Measurements from ENCODE around the gene RARG.

Gene RARG

DNA sequence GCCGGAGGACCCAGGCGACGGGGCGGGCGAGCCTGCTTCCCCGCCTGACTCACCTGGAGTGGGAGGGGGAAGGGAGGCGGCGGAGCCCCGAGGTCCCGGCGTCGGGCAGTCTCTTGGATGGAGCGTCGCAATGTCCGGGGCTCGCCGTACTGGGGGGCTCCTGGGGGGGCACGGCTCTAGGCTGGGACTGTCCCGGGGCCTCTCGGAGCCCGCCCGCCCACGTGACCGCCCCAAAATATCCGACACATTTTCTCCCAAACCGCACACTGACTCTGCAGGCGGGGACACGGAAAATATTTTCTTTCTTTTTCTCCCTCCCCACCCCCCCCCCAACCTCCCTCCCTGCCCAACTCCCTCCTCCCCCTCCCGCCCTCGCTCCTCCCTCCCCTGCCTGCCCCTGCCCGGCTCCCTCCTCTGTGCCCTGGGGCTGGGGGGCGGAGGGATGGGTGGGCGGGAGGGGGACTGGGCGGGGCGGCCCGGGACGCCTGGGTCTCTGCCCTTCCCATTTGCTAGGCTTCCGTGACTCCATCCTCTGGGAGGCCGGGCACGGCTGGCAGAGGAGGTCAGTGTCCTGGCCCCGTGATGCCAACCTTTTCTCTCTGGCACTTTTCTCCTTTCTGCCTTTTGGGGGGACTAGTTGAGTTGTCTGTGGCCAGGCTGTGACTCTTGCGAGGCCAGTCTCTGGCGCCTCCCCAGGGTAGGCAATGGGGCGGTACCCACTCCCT, at the start of gene RARG:
RARG (minus strand) TSS at position 289 of the 725 bp plus-strand sequence. CDS start 4,664 bp downstream, outside the sequence.
- peak; percentile 88 for DNase-seq

DNA sequence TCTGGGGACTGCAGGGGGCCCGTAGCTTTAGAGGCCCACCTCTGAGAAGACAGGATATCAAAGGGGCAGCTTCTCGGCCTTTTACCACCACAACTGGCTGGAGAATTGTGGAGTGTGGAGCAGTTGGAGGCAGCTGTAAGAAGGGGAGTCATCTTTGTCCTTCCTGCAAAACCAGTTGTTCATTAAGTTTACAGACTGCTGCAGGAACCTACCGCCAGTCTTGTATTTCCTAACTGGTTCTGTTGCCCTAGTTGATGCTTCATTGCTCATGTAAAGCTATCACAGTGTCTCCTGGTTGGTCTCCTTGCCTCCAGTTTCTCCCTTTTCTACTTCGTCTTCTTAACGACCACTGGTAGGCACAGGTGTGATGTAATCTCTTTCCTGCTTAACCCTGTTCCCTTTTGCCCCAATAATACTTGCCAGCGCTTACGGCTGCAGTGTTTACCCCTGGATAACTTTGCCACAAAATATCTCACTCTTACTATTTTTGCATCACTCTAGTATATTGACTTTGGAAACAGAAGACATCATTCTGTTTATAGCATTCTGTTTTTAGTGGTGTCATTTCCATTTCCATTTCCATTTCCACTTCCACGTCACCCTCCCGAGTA, 48.0 kb upstream of the RARG start:
- no peak for DNase-seq

DNA sequence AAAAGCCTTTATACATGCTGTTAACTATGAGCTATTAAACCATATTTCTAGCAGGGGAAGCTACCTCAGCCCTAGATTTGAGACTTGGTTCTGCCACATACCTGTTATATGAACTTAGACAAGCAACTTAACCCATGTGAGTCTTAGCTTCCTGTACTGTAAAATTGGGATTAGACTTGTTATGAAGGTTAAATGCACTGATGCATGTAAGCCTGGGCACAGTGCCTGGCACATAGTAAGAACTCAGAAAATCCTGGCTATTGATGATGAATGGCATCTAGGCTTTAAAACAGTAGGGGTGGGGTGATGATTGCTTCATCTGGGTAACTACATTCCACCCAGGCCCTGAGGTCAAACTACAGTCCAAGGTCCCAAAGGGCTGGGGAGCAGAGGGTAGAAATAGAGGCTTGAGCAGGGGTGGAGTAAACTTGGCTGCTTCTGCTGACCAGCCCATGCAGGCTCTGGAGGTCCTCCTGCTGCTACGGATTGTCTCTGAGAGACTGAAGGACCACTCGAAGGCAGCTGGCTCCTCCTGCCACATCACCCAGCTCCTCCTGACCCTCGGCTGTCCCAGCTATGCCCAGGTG, 47.4 kb upstream of the RARG start:
- DNase-seq: no peak

DNA sequence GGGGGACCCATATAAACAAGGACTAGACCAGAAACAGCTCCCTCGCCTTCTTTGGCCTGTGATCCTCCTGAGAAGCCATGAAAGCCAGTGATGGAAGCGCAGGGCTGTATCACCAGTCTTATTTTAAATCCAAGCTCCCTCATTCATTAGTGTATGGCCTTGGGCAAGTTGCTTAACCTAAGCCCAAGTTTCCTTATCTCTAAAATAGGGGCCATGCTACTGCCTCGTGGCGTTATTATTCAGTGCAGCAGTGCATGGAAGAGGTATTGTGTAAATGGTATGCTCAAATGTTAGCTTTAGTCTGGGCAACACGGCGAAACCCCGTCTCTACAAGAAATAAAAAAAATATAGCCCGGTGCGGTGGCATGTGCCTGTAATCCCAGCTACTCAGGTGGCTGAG, 46.0 kb upstream of the RARG start:
- DNase-seq: no peak

DNA sequence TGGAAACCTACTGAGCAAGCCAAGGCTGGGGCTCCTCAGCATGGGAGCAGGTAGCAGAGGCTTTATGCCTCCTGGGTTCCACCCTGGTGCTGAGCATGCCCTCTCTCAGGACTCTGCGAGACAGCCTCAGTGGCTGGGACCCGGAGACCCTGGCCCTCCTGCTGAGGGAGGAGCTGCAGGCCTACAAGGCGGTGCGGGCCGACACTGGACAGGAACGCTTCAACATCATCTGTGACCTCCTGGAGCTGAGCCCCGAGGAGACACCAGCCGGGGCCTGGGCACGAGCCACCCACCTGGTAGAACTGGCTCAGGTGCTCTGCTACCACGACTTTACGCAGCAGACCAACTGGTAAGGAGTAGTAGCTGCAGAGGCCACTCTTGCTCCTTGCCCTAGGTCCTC, 44.5 kb upstream of the RARG start:
- DNase-seq: no peak

DNA sequence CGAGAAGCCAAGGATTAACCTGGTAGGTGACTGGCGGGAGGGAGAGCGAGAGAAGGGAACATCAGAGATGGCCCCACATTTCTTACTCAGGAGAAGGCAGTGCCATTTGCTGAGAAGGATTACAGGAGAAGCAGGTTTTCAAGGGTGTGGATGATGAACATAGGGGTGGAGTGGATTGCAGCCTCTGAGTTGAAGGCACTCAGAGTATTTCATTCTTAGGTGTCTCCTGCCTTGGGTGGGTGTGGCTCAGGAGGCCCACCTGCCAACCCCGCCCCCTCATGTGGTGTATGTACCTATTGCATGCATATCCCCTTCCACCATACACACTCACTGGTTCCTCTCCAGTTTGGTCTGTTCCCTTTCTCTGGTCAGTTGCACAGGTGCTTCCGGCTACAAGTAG, 42.4 kb upstream of the RARG start:
- no peak for DNase-seq

DNA sequence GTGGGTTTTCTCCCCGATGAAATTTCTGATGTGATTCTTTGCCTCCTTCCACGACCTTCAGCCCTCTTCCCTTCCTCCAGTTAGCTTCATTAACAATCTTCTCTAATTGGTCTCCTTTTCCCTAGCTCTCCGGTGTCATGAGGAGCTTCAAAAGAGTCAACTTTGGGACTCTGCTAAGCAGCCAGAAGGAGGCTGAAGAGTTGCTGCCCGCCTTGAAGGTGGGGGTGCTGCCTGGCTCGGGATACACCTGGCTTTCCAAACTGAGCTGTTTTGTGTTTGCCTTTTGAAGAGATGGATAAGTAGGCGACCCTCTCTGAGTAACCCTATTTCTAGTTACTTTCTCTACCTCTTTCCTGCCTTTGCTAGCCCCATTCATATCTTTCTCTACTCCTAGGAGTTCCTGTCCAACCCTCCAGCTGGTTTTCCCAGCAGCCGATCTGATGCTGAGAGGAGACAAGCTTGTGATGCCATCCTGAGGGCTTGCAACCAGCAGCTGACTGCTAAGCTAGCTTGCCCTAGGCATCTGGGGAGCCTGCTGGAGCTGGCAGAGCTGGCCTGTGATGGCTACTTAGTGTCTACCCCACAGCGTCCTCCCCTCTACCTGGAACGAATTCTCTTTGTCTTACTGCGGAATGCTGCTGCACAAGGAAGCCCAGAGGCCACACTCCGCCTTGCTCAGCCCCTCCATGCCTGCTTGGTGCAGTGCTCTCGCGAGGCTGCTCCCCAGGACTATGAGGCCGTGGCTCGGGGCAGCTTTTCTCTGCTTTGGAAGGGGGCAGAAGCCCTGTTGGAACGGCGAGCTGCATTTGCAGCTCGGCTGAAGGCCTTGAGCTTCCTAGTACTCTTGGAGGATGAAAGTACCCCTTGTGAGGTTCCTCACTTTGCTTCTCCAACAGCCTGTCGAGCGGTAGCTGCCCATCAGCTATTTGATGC, 36.9 kb upstream of the RARG start:
- DNase-seq: no peak

DNA sequence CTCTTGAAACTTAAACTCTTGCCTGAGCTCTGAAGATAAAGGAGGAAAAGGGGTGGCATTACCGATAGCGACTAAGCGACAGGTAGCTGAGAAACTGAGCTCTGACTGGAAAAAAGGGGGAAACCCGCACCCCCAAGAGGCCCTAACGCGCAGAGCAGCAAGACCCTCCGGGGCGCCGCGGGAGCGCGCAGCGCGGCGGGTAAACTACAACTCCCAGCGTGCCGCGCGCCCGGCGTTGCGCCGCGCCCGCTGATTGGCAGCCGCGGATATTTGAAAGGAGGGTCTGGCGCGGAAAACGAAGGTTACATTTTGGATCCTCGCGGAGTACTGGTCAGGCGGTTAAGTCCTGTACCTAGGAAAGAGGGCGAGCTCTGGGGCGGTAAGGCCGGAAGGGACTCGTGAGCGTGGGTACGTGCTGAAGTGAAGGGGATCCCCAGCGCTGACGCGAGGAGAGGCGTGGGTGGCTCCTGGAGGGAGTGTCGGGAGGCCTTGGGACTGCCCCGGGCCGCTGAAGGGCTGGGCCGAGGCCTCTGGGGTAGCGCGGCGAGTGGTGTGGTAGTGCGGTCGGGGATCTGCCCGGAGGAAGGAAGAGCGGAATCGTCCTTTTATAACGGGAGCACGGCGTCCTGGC, 36.1 kb upstream of the RARG start, which contains the start of gene ESPL1:
ESPL1 (plus strand) TSS at position 301 of the 631 bp plus-strand sequence. CDS start 468 bp downstream, outside the sequence.
- DNase-seq: peak; percentile 84

DNA sequence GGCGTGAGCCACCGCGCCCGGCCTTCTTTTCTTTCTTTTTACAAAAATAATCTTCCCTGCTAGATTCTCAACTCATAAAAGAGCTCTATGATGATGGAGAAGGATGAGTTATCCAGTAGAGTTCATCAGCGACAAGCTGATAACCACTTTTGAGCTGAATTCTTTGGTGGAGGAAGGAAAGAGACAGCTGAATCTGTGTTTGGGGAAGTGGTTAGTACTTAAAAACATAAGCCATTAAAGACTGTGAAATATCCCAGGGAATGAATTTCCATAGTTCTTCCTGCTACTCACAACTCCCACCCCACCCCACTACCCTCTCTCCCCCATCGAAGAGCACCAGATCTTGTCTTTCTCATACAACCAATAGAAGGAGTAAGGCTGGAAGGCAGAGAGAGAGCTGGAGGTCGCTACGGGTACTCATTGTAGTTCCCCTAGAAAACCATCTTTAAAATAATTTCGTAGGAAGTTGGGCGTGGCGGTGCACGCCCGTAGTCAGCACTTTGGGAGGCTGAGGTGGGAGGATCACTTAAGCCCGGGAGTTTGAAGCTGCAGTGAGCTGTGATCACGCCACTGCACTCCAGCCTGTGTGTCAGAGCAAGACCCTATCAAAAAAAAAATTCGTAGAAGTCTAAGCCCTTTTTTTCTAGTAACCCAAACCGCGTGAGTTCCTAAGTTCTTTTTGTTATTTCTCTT, 35.4 kb upstream of the RARG start:
- DNase-seq: peak; percentile 38

DNA sequence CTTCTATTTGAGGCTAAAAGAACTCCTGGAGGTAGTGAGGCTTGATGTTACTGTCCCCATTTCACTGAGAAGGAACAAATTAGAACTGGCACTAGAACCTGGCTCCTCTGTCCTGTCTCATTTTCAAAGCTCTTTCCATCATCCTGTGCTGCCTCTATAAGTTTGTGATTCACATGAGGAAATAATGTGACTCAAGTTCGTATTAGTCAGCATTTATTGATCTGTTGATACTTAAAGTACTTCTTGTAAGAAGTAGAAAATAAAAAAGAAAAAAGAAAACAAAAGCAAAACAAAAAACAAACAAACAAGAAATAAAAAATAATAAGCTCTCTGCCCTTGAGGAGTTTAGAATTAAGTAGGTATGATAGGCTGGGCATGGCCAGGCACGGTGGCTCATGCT, 33.8 kb upstream of the RARG start:
- no peak for DNase-seq

DNA sequence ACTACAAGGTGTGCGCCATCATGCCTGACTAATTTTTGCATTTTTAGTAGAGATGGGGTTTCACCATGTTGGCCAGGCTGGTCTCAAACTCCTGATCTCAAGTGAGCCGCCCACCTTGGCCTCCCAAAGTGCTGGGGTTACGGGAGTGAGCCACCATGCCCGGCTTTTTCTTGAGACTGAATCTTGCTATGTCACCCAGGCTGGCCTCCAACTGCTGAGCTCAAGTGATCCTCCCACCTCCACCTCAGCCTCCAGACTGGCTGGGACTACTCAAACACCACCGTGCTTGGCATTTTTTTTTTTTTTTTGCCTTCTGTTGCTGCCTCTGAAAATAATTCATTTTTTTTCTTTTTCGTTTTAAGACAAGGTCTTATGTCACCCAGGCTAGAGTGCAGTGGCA, 27.9 kb upstream of the RARG start:
- no peak for DNase-seq

DNA sequence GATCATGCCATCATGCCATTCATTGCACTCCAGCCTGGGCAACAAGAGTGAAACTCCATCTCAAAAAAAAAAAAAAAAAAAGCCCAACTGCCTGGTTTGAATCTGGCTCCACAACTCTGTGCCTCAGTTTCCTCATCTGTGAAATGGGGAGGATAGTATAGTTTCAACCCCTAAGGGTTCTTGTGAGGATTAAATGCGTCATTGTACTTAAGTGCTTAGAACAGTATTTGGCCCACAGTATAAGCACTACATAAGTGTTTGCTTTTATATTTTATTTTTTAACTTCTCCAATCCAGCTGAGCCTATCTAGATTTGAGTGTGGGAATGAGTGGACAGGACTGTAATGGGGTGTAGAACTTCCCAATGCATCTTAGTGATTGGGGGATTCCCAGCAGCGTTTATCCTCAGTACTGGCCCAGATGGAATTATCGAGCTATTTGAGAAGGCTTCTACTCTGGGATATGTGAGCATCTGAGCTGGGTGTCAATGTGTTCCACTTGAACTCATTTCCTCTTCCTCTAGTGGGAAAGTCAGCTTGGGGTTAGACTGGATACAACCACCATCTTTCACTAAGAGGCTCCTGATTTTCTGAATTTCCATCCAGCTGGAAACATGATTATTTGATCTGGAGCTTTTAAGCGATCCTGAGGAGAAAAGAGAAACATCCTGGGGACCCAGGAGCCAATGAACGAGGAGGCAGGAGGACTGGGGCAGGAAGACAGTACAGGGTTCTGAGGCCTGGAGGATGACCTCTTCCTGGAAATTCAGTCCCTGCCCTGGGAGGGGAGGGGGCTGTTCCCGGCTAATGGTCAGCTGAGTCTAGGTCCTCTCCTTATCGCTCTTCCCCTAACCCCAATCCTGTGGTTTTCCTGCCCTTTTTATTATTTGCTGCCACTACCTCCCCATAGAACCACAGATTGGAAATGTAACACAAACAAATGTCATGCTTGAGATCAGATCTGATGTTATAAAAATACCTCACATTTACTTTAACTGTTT, 26.8 kb upstream of the RARG start:
- no peak for DNase-seq

DNA sequence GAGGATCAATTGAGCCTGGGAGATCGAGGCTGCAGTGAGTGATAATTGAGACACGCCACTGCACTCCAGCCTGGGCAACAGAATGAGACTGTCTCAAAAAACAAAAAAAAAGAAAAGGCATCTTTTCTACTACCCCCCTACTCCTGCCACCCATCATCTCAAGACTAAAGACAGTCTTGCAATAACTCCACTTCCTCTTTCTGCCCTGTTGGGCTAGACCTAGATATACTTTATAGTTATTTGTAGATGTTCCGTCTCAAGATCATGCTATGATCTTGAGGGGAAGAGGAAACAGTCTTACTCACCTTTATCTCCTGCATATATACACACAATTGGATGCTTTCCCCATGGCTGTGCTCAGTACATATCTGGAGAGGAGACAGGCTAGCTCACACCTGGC, 24.0 kb upstream of the RARG start:
- no peak for DNase-seq

DNA sequence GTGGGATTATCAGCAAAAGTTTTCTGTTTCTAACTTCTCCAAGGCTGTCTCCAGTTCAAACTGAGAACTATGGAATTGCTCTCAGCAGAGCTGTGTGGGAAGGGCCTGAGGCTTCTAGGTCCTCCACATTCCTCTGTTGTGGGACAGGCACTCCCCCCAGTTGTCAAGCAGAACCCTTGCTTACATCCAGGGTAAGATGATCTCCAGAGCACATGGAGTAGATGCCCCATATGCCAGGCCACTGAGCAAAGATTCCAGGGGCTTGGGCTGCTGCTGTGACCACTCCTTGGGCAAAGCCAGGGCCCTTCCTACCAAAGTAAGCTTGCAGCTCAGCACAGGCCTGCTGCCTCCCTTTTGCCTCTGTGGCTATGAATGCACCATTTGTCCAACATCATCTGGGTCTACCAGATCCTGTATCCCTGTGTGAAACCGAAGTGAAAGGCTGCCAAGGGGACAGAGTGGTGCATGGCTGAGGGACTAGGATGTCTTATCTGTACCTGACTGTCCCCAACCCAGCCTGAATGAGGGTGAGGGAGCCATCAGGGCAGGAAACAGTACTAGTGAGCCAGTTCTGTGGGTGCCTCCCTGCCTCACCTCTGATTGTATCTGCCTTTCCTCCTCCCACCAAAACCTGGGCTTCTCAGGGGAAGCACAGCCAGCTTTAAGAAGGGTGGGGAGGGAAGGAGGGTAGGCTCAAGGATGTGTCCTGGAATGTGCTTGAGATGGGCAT, 23.0 kb upstream of the RARG start:
- peak; percentile 7 for DNase-seq

DNA sequence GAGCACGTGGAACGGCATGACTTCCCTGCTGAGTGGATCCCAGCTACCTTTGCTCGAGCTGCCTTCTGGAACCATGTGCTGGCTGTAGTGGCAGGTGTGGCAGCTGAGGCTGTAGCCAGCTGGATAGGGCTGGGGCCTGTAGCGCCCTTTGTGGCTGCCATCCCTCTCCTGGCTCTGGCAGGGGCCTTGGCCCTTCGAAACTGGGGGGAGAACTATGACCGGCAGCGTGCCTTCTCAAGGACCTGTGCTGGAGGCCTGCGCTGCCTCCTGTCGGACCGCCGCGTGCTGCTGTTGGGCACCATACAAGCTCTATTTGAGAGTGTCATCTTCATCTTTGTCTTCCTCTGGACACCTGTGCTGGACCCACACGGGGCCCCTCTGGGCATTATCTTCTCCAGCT, 21.3 kb upstream of the RARG start:
- DNase-seq: no peak

DNA sequence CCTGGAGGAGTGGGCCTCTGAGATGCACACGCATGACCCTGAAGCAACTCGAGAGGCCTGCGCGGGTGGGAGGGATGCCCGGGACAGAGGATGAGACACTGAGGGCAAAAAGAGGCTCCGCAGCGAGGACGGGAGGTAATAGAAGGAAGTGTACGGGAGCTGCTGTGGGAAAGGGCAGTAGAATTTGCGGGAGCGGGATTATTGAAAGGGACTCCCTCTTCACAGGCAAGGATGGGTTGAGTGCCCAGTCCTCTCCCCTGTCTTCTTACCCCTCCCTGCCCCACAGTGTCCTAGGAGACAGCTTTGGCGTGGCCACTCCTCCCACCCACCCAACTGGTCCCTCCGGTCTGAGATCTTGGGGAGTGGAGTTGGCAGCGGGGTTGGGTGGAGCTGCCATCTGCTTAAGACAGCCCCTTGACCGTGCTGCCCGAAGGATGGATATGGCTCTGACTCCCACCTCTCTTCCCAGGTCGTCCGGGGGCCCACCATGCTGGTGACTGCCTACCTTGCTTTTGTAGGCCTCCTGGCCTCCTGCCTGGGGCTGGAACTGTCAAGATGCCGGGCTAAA, 20.4 kb upstream of the RARG start:
- DNase-seq: no peak

DNA sequence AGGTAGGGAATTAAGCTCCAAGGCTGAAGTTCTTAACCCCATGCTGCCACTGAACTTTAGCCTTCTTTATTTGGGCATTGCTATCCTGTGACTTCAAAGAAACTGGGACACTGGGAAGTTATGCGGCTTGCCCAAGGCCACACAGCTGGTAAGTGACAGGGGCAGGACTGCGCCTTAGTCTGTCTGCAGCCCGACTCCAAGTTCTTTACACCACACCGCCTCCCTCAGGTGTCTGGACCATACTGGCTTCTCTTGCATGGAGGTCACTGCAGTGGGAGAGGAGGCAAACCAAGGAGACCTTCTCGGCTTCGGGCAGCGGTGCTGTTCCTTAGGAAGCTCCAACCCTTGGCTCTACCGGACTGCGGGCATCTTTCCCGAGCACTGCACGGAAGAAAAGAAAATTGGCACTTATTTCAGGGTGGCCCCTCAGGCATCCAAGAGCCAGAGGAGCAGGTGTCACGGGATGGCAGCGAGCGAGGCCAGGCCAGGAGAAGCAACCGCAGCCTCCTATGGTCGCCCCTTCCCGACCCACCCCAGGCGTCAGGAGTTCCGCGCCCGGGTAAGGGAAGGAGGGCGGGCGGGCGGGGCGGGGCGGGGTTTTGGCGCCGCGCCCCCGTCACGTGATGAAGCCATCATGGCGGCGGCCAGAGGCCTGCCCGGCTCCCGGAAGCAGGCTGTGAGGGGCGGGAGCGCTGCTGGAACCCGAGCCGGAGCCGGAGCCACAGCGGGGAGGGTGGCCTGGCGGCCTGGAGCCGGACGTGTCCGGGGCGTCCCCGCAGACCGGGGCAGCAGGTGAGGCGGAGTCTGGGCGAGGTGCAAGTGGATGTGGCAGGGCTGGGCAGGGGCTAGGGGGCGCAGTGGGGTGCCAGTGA, 19.7 kb upstream of the RARG start:
- peak; percentile 85 for DNase-seq

DNA sequence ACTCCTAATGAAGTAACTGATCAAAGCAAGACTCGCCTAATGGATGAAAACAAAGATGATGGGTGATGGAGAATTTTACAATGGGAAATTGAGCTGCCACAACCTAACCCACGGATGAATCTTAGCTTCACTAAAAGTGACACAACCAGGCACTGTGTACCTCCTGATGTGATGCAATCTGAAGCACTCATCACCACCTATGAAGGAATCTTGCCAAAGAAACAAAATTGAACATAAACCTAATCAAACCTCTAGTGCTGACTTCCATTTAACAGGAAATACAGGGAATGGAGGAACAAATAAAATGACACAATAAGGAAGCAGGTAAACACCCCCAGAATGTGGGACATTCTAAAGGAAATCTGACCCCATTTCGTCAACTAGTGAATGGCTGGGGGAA, 13.3 kb upstream of the RARG start:
- DNase-seq: no peak

DNA sequence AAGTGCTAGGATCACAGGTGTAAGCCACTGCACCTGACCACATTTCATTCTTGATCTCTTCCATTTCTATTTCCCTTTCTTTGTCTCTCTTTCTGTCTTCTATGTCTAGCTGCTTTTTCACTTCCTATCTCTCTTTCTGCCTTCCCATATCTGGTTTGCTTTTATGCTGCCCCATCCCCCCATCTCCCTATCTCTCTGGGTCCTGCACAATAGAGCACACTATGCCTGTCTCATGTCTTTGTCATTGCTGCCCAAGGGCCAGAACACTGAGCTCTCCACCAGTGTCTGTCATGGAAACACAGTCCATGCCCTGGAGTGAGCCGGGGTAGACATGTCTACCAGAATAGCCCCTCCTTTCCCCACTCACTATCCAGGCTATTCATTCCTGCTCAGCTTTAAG, 12.3 kb upstream of the RARG start:
- DNase-seq: no peak

All from CD4-positive, alpha-beta T cell treated with Interleukin-17A for 4 hours (primary cell).